GM18526 (cell line): ENCODE results near the gene CDH20.

Experiments
- POLR2A ChIP-seq: IDR thresholded peaks from 3 replicates; pipeline ENCODE4 v1.6.1; 2011; ENCODE audit not compliant: insufficient read length; ENCODE audit errors: extremely low read depth

CDH20 gene

DNA sequence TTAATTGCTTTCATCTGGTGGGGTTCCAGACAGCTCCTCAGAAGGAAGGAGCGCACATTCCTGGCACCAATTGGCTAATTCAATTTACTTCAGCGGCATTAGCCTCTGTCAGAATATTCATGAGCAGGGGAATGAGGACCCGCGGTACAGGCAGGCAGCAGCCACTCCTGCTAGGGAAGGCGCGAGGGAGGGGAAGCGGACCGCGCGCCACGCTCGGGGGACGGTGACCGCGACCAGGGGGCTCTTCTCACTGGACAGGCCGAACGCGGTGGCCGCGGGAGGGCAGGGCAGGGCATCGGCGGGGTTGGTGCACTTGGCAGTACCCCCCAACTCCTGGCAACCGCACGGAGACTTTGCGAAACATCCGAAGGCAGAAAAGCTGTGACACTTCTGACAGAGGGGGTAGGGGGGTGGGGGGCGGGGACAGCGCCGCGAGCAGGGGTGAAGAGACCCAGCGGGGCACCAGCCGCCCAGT is at the start of gene CDH20:
CDH20 (plus strand) TSS at position 160 of the 475 bp plus-strand sequence.
- TF ChIP-seq POLR2A = no peak

DNA sequence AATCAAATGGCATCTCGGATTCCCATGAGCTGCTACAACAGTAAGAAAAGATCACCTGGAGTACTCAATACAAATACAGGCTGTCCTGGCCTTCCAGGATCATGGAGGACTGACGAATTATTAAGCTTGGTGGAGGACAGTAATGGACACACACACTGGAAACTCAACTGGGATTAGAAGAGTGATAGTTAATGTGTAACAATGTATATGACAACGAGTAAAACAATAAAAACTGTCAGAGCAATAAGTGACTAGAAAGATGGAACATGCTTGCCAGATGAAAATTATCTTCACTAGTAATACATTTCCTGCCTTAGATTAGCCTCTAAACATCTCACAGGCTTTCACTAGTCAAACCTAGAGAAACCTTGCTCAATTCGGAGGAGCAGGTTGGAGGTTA is 49.2 kb upstream of the CDH20 start:
- TF ChIP-seq POLR2A = no peak

DNA sequence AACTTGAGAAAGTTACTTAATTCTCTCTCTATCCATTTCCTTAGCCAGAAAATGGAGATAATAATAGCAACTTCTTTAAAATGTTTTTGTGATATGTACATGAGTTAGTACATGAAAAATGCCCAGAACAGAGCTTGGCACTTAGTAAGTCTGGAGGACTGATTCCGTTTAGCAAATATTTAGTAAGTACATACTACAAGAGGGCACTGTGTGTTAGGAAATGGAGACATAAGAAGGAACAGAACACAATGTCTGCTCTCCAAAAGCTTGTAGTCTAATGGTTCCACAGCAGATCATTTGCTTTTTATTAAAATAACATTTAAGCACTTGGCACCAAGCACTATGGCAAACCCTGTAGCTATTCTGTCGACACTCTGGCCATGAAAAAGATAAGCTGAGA is 47.5 kb upstream of the CDH20 start:
- TF ChIP-seq POLR2A = no peak

DNA sequence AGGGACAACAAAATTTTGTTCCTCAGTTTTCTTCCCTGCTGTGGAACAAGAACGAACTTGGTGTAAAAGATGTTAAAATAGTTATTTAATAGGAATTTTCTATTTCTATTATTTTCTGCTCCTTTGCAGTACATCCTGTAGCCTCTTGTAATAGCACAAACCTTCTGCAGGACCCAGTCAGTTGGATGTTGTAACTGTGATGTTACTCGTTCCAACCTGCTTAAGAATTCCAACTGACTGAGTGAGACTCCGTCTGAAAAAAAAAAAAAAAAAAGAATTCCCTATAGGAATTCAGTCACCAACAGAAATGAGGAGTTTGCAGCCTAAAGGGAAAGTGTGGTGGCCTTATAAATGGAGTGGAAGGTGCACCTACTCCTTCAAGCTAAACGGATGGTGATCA is 46.4 kb upstream of the CDH20 start:
- no peak for TF ChIP-seq POLR2A

DNA sequence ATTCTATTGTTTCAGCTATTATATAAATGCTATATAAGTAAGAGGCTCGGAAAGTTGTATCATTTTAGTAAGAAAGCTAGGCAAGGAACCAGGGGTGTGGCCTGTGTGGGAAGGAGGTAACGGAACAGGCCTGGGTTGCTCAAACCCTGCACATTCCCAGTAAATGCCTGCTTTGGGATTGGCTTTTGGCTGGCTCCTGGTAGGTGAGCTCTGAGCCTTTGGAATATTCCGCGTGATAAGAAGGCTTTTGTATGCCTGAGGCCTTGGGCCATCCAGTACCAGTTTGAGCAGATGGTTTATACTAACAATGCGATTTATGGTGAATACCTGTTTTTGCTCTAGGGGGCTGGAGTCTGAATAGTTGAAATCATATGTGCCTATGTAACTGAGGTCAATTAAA is 42.6 kb upstream of the CDH20 start:
- no peak for TF ChIP-seq POLR2A

DNA sequence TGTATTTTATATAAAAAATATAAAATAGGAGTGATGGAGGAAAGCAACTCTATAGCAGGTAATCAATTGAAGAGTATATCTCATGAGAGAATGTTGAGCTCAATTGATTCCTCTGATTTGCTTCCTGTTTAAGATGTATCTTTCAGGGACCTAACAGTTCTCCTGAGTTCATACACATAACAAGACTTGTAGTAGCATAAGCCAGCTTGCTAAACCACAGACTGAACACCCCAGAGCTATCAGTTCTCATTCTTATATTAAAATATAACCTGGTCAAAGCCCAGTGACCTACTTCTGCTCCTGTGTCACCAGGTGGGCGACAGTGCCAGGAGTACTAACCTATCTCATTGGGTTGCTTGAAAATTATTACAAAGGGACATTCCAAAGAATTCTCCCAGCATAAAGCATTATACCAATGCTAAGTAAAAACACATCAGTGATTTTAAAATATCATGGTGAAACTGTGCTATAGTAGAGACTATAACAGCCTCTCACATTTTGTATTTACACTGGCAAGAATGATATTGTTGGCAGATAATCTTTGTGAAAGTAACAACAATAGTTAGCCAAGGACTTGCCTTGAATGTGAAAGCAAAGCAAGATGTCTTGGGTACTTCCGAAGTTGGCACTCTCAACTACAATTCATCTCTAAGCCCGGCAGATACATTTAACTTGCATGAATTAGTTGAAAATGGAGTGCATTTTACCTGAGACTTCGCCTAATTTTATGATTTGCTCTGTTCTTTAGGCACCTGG is 40.8 kb upstream of the CDH20 start:
- no peak for TF ChIP-seq POLR2A

DNA sequence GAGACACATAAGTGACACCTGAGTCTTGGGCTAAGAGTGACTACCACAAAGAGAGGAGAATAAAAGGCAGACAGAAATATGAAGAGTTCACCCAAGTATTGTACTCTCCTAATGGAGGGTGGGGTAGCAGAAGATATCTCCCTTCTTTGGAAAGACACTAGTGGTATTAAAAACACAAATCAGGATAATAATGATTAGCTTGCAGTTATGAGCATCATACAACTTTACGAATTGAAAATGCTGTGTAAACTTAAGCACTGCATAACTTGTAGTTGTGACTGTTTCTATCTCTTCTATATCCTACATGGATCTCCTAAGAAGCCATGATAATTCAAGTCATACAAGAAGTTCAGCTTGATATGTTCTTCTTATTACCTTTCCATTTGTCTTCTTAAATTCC is 38.1 kb upstream of the CDH20 start:
- no peak for TF ChIP-seq POLR2A

DNA sequence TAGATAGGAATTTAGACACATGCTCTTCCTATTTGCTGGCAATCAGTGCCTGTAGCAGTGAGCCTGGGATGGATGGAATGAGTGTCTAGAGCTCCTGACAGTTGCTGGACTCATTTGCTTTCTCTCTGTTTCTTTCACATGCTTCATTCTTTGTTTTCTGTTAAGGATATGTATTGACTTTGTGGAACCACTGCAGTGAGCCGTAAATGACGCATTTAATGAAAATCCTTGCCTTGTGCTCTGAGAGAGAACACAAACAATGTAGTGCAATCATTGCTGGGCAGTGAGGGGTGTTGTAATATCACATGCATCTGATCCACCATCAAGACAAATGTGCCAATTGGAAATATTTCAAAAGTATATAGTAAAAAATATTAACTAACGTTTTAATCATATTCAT is 25.2 kb upstream of the CDH20 start:
- TF ChIP-seq POLR2A = no peak

DNA sequence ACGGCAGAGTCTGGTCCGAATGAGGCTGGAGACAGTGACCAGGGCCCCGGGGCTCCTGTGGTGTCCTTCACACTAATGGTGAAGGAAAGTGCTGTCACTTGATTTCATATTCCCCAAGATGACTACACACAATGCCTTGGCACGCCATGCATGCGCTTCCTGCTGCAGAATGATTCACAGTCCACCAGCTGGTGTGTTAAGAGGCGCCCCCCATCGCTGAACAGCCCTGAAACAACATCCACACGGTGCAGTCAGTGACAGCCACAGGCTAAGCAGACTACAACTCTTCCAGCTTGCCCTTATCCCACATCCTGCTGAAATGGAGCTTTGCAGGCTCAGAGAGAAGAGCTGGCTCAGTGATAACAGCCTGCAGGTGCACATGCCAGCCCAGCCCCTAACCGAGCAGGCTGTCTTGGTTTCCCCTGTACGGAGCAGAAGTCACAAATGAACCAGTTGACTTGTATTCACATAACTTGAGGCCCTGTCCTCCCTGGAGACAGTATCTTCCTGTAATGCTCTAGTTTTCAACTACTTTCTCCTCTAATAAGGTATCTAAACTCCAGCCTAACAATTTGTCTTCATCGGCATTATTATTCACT is 24.3 kb upstream of the CDH20 start:
- TF ChIP-seq POLR2A = no peak

DNA sequence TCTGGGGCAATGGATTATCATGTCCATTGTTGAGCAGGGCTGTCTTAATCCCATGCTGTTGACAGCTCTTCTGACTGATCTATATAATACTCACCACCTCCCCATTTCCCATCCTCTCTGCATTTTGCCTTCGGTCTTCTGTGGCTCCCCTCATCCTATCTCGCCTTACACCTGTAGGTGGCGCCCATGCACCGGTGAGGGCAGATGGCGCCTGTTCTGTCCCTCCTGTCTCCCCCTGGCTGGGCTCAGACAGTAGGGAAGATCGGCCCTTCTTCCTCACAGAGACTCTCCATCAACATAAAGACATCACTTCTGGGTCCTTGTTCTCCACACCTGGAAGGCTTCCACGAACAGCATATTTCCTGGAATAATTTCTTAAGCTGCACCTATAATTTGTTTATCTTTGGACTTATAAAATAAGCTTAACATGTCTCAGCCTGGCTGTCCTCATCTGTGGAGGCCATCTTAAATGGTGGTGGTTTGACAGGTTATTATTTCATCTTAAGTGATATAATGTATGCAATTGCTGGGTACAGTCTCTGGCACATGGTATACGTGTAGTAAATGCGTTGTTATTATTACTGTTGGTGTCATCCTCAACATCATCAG is 10.9 kb upstream of the CDH20 start:
- TF ChIP-seq POLR2A = no peak

DNA sequence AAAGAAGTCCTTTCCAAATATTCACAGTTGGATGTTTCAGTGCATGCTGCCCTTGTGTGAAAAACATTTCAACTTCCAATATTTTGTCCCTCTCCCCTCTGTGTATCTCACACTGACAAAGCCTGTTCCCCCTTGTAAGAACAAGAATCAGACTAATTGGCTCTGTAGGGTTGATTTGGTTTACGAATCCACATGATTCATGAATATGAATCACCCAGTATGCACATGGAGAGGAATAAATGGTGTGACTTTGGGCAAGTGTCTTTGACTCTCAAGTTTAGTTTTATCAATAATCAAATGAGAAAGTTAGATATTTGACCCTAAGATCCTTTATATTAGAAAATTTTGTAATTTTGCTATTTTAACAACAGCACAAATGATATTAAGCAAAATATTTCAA is 9.3 kb upstream of the CDH20 start:
- TF ChIP-seq POLR2A = no peak

DNA sequence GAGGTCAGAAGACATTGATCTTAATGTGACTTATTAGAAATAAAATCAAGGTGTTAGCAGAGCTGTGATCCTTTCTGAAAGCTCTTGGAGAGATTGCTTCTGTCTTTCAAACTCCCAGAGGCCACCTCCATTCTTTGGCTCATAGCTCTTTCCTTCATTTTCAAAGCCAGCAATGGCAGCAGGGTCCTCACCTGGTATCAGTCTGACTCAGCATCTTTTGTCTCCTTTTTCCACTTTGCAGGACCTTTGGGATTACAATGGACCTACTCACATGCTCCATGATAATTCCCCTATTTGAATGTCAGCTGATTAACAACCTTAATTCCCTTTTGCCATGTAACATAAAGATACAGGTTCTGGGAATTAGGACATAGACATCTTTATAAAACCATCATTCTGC is 6.8 kb upstream of the CDH20 start:
- TF ChIP-seq POLR2A = no peak

DNA sequence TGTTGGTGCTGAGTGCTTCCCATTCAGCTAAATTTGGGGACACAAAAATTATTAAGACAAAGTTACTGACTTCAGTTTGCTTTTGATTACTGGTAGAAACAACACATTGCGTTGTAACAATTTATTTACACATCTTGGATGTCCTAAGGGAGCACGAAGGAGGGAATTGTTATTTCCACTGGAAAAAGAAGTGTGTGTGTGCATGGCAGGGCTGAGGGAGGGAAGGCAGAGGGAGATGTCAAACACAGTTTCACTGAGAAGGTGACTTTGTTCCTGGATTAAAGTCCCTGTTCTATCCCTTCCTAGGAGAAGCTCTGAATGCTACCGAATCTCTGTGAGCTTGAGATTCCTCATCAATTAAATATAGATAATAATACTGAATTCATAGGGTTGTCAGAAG is 3.8 kb upstream of the CDH20 start:
- no peak for TF ChIP-seq POLR2A

DNA sequence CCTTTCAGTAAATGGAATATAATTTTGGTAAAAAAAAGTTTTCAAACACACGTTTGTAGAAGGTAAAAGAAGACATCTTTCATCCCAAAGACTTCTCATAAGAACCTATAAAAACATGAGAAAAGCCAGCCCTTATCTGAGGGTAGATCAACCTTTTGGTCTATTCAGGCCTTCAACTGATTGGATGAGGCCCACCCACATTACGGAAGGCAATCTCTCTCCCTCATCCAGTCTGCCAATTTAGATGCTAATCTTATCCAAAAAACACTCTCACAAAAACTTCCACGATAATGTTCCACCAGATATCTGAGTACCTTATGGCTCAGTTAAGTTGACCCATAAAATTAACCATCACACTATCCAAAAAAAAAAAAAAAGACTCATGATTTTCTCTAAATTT is 2.2 kb upstream of the CDH20 start:
- no peak for TF ChIP-seq POLR2A

DNA sequence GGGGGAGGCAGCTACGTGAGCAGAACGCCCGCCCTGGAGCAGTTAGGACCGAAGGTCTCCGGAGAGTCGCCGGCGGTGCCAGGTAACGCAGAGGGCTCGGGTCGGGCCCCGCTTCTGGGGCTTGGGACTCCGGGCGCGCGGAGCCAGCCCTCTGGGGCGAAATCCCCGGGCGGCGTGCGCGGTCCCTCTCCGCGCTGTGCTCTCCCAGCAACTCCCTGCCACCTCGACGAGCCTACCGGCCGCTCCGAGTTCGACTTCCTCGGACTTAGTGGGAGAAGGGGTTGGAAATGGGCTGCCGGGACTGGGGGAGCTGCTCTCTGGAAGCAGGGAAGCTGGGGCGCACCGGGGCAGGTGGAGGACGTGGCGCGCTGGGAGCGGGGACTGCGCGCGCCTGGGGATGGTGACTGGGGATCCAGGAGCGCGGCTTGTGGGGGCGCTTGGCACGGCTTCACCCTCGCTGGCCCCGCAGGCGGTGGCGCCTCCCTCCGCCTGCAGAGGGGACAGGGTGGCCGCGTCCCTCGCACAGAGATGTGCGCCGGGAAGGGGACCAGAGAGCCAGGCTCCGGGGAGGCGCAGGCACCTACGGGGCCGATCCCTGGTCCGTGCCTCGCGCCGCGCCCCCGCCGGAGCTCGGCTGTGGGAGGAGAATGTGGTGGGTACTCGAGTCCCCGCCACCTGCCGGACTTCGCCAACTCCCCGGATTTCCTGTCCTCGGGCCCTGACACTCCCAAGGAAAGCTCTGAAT is 688 bp downstream of the CDH20 start:
- no peak for TF ChIP-seq POLR2A

DNA sequence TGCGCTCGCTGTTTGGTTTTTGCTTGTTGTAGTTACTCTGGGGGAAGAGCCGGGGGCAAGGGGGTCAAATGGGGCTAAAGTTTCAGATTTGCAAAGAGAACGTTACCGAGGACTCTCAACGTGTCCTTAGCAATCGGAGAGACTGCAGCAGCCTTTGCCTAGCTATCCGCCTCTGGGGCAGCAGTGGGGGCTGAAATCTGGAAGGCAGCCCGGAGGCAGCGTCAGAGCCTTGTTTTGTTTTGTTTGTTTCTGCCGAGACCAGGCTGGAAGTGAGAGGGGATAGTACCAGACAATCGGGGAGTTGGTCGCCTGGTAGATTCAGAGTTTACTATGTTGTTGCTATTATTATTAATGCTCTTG is 1.2 kb downstream of the CDH20 start:
- TF ChIP-seq POLR2A = no peak
